ENCODE data around the gene PROK2. TPM values are rescaled to one million over a fixed set of nuclear protein-coding genes. Genes with fewer than 3 reads are reported as not detected.

PROK2 gene
- total and polyA plus RNA-seq, 4 donors = 1.3 to 57.2 (median 2.8) TPM

DNA sequence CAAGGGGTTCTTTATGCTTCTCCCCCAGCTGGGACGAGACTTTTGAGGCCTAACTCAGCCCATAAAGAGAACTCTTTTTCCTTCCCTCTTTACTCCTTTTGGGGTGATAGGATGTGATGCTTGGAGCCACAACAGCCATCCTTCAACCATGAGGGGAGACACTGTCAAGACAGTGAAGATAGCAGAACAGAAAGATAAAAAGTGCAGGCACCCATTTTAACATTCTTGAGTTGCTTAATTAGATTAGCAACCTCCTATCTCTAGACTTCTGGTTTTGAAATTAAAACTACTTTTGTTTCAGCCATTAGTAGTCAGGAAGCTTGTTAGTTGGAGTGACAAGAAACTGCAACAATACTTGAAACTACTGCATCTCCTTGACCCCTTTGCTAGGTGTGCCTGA, 24.8 kb downstream of the PROK2 start:
- no peak overlapping the region for H3K4me3 ChIP-seq
- TF ChIP-seq, protein P1, sequence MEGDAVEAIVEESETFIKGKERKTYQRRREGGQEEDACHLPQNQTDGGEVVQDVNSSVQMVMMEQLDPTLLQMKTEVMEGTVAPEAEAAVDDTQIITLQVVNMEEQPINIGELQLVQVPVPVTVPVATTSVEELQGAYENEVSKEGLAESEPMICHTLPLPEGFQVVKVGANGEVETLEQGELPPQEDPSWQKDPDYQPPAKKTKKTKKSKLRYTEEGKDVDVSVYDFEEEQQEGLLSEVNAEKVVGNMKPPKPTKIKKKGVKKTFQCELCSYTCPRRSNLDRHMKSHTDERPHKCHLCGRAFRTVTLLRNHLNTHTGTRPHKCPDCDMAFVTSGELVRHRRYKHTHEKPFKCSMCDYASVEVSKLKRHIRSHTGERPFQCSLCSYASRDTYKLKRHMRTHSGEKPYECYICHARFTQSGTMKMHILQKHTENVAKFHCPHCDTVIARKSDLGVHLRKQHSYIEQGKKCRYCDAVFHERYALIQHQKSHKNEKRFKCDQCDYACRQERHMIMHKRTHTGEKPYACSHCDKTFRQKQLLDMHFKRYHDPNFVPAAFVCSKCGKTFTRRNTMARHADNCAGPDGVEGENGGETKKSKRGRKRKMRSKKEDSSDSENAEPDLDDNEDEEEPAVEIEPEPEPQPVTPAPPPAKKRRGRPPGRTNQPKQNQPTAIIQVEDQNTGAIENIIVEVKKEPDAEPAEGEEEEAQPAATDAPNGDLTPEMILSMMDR (IDR thresholded peaks at IDR 0.05; ENCODE audit: control extremely low read depth, extremely low read depth) = no peak
- H3K9ac ChIP-seq (ENCODE audit: insufficient read depth in 1 of 2, low read length in 2 of 2) = no peak overlapping the region
- H3K36me3 ChIP-seq (ENCODE audit: control insufficient read depth in 4 of 4, insufficient read depth in 4 of 4, low read length in 4 of 4) = no peaks in the 10 kb centered on the region
- peaks cover 0 to 6% (median 0%) of the 10 kb centered on the region in 5 donors for H3K4me1 ChIP-seq (ENCODE audit: control insufficient read depth in 5 of 5, insufficient read depth in 5 of 5, low read length in 5 of 5)
- ATAC-seq (ENCODE audit: insufficient read depth, low FRiP score) (no peak), DNase-seq (no peak)
- H3K27me3 ChIP-seq (ENCODE audit: control insufficient read depth in 3 of 3, insufficient read depth in 3 of 3, low read length in 2 of 3) = peaks cover 0 to 56% (median 38%) of the 10 kb centered on the region in 3 donors
- 65 to 82% methylated on average over 1 of the region's 1 CpG for WGBS, 2 donors
- peaks cover 0 to 2% (median 0%) of the 10 kb centered on the region in 4 donors for H3K9me3 ChIP-seq (ENCODE audit: control insufficient read depth in 4 of 4, insufficient read depth in 3 of 4, low read length in 3 of 4)
- no peak overlapping the region for H3K27ac ChIP-seq (ENCODE audit: low read depth in 1 of 2, low read length in 1 of 2)

DNA sequence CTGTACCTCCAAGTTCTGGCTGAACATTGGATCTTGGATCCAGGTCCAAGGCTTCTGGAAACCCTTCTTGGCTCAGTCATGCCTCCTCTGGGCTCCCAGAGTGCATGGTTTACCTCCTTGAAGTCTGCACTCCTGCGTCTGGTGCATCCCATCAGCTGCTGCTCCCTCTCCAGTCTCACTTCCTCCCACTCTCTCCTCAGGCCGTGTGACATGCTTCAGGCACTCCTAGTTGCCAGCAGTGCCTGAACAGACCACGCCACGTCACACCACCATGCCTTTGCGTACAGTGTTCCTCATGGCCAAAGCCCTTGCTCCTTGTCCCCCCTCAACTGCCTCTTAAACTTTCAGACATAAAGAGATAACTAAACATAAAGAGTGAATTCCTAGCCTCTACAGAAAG, 25.5 kb downstream of the PROK2 start:
- Histone ChIP-seq H3K36me3 (ENCODE audit: control insufficient read depth in 4 of 4, insufficient read depth in 4 of 4, low read length in 4 of 4) (no peaks in the 10 kb centered on the region), H3K4me3 (no peak overlapping the region), H3K4me1 (ENCODE audit: control insufficient read depth in 5 of 5, insufficient read depth in 5 of 5, low read length in 5 of 5) (peaks cover 0 to 6% (median under 1%) of the 10 kb centered on the region in 5 donors), H3K9ac (ENCODE audit: insufficient read depth in 1 of 2, low read length in 2 of 2) (no peak overlapping the region), H3K9me3 (ENCODE audit: control insufficient read depth in 4 of 4, insufficient read depth in 3 of 4, low read length in 3 of 4) (peaks cover 0 to 2% (median 0%) of the 10 kb centered on the region in 4 donors), H3K27me3 (ENCODE audit: control insufficient read depth in 3 of 3, insufficient read depth in 3 of 3, low read length in 2 of 3) (peaks cover 0 to 61% (median 43%) of the 10 kb centered on the region in 3 donors), H3K27ac (ENCODE audit: low read depth in 1 of 2, low read length in 1 of 2) (no peak overlapping the region)
- WGBS, 2 donors = 51 to 64% methylated on average over 5 of the region's 5 CpGs
- DNase-seq (no peak), ATAC-seq (ENCODE audit: insufficient read depth, low FRiP score) (no peak)
- TF ChIP-seq, protein P1 (IDR thresholded peaks at IDR 0.05; ENCODE audit: control extremely low read depth, extremely low read depth) = no peak

DNA sequence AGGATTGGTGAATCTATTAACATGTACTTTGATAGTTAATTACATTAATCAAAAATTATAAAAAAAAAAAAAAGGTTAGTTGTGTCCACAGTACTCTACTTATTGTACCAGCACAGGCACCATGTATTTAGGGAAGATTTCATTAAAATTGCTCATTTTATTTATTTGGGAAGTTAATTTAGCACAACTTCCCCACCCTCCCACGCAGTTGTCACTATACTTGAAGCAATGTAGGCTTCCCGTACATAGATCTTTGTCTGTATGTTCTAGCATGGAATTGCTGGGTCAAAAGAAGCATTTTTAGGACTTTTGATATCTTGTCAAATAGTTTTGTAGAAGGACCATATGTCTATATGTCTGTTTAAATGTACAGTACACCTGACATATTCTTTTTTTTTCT, 26.9 kb downstream of the PROK2 start:
- Histone ChIP-seq H3K4me1 (ENCODE audit: control insufficient read depth in 5 of 5, insufficient read depth in 5 of 5, low read length in 5 of 5) (peaks cover 0 to 10% (median 3%) of the 10 kb centered on the region in 5 donors), H3K4me3 (no peak overlapping the region), H3K27me3 (ENCODE audit: control insufficient read depth in 3 of 3, insufficient read depth in 3 of 3, low read length in 2 of 3) (peaks cover 0 to 59% (median 44%) of the 10 kb centered on the region in 3 donors), H3K27ac (ENCODE audit: low read depth in 1 of 2, low read length in 1 of 2) (no peak overlapping the region), H3K9ac (ENCODE audit: insufficient read depth in 1 of 2, low read length in 2 of 2) (no peak overlapping the region), H3K9me3 (ENCODE audit: control insufficient read depth in 4 of 4, insufficient read depth in 3 of 4, low read length in 3 of 4) (no peaks in the 10 kb centered on the region), H3K36me3 (ENCODE audit: control insufficient read depth in 4 of 4, insufficient read depth in 4 of 4, low read length in 4 of 4) (no peaks in the 10 kb centered on the region)
- DNase-seq = no peak
- TF ChIP-seq, protein P1 (IDR thresholded peaks at IDR 0.05; ENCODE audit: control extremely low read depth, extremely low read depth) = no peak
- WGBS, 2 donors = 83 to 91% methylated on average over 2 of the region's 2 CpGs
- no peak for ATAC-seq (ENCODE audit: insufficient read depth, low FRiP score)
